Measurements from ENCODE around the gene LPP. TPM values are rescaled to one million over a fixed set of nuclear protein-coding genes. Genes with fewer than 3 reads are reported as not detected.

Gene LPP
- total RNA-seq, 1 donor: 77.4 TPM

- TF ChIP-seq CTCF (IDR thresholded peaks at IDR 0.05; ENCODE audit: extremely low read depth, low read depth, low read length): peak; percentile 43
- Histone ChIP-seq H2AFZ (ENCODE audit: low read length) (no peak overlapping the region), H3K79me2 (ENCODE audit: insufficient read depth, low read length) (peaks cover 28% of the 10 kb centered on the region), H4K20me1 (ENCODE audit: insufficient read depth, low read length) (no peaks in the 10 kb centered on the region), H3K36me3 (ENCODE audit: insufficient read depth, low read length) (no peaks in the 10 kb centered on the region), H3K4me3 (ENCODE audit: insufficient read depth, low read length) (no peak overlapping the region), H3K27ac (ENCODE audit: low read depth, low read length) (no peak overlapping the region), H3K9me3 (ENCODE audit: low read depth, low read length) (no peaks in the 10 kb centered on the region), H3K4me2 (ENCODE audit: insufficient read depth, low read length) (no peak overlapping the region), H3K27me3 (ENCODE audit: insufficient read depth, low read length) (no peaks in the 10 kb centered on the region), H3K4me1 (ENCODE audit: insufficient read depth, low read length) (no peaks in the 10 kb centered on the region)
- DNase-seq (ENCODE audit: insufficient read length, low spot score, missing footprints): no peak
Measured at GRCh38 chr3:188664795-188665194, 510.8 kb downstream of the LPP start.

GRCh38 chr3:188667926-188668325, 514.0 kb downstream of the LPP start:
- H4K20me1 ChIP-seq (ENCODE audit: insufficient read depth, low read length): no peaks in the 10 kb centered on the region
- H3K4me1 ChIP-seq (ENCODE audit: insufficient read depth, low read length): no peaks in the 10 kb centered on the region
- H3K27ac ChIP-seq (ENCODE audit: low read depth, low read length): no peak overlapping the region
- H3K36me3 ChIP-seq (ENCODE audit: insufficient read depth, low read length): no peaks in the 10 kb centered on the region
- H2AFZ ChIP-seq (ENCODE audit: low read length): no peak overlapping the region
- peaks cover 17% of the 10 kb centered on the region for H3K79me2 ChIP-seq (ENCODE audit: insufficient read depth, low read length)
- no peaks in the 10 kb centered on the region for H3K9me3 ChIP-seq (ENCODE audit: low read depth, low read length)
- DNase-seq (ENCODE audit: insufficient read length, low spot score, missing footprints): peak; percentile 72
- no peak for TF ChIP-seq CTCF (IDR thresholded peaks at IDR 0.05; ENCODE audit: extremely low read depth, low read depth, low read length)
- no peaks in the 10 kb centered on the region for H3K27me3 ChIP-seq (ENCODE audit: insufficient read depth, low read length)
- H3K4me3 ChIP-seq (ENCODE audit: insufficient read depth, low read length): no peak overlapping the region
- H3K4me2 ChIP-seq (ENCODE audit: insufficient read depth, low read length): no peak overlapping the region

- no peak for TF ChIP-seq CTCF (IDR thresholded peaks at IDR 0.05; ENCODE audit: extremely low read depth, low read depth, low read length)
- no peak overlapping the region for H3K4me3 ChIP-seq (ENCODE audit: insufficient read depth, low read length)
- peaks cover 13% of the 10 kb centered on the region for H3K79me2 ChIP-seq (ENCODE audit: insufficient read depth, low read length)
- DNase-seq (ENCODE audit: insufficient read length, low spot score, missing footprints): no peak
- no peaks in the 10 kb centered on the region for H4K20me1 ChIP-seq (ENCODE audit: insufficient read depth, low read length)
- H3K27me3 ChIP-seq (ENCODE audit: insufficient read depth, low read length): no peaks in the 10 kb centered on the region
- H3K4me1 ChIP-seq (ENCODE audit: insufficient read depth, low read length): peaks cover 10% of the 10 kb centered on the region
- H2AFZ ChIP-seq (ENCODE audit: low read length): no peak overlapping the region
- H3K27ac ChIP-seq (ENCODE audit: low read depth, low read length): no peak overlapping the region
- no peak overlapping the region for H3K4me2 ChIP-seq (ENCODE audit: insufficient read depth, low read length)
- no peaks in the 10 kb centered on the region for H3K36me3 ChIP-seq (ENCODE audit: insufficient read depth, low read length)
- H3K9me3 ChIP-seq (ENCODE audit: low read depth, low read length): no peaks in the 10 kb centered on the region
Measured at GRCh38 chr3:188670446-188670845, 516.5 kb downstream of the LPP start.

GRCh38 chr3:188671971-188672370, 518.0 kb downstream of the LPP start:
- no peaks in the 10 kb centered on the region for H3K9me3 ChIP-seq (ENCODE audit: low read depth, low read length)
- H3K27ac ChIP-seq (ENCODE audit: low read depth, low read length): no peak overlapping the region
- no peak overlapping the region for H3K4me3 ChIP-seq (ENCODE audit: insufficient read depth, low read length)
- H3K4me2 ChIP-seq (ENCODE audit: insufficient read depth, low read length): peak overlapping the region; percentile 33
- TF ChIP-seq CTCF (IDR thresholded peaks at IDR 0.05; ENCODE audit: extremely low read depth, low read depth, low read length): no peak
- no peak overlapping the region for H2AFZ ChIP-seq (ENCODE audit: low read length)
- no peak for DNase-seq (ENCODE audit: insufficient read length, low spot score, missing footprints)
- H3K36me3 ChIP-seq (ENCODE audit: insufficient read depth, low read length): no peaks in the 10 kb centered on the region
- H3K79me2 ChIP-seq (ENCODE audit: insufficient read depth, low read length): peaks cover 19% of the 10 kb centered on the region
- H3K27me3 ChIP-seq (ENCODE audit: insufficient read depth, low read length): no peaks in the 10 kb centered on the region
- H4K20me1 ChIP-seq (ENCODE audit: insufficient read depth, low read length): no peaks in the 10 kb centered on the region
- peaks cover 10% of the 10 kb centered on the region for H3K4me1 ChIP-seq (ENCODE audit: insufficient read depth, low read length)
